ENCODE results near the gene HNRNPAB.

HNRNPAB gene

DNA sequence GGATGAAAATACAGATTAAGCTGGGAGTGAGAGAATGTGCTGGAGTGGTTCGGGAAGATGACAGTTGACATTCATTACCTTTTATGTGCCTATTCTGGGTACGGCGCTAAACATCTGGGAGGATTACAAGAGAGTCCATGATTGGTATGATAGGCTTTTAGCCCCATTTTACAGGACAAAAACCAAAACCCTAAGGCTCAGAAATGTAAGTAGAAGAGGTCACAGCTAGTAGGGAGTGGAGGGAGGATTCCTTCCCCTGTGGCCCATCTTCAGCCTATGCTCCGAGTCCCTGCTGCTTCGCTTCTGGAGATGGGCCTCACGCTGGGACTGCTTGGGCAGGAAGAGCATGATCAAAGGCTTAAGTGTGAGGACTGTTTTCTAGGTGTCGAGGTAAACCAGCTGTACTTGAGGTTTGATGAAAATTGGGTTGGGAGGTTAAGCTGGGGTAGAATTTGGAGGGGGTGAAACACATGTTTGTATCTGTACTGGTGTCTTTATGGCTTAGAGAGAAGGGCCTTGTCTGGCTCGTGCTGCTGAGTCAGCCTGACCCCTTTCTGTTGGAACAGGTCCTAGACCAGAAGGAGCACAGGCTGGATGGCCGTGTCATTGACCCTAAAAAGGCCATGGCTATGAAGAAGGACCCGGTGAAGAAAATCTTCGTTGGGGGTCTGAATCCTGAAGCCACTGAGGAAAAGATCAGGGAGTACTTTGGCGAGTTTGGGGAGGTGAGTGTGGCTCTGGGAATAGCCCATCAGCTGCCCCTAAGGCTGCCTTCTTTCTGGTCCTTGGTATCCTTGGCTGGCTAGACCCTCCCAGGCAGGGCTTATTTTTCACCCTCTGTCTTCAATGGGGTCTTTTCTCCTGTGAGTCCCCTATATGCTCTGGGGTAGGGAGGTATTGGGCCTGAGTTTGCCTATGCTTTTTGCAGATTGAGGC, 2.1 kb downstream of the HNRNPAB start:
- Histone ChIP-seq H3K36me3 (ENCODE audit: control insufficient read depth in 1 of 2, insufficient read depth in 2 of 2, low read depth in 1 of 2, low read length in 2 of 2) (peaks cover 47 to 59% of the 10 kb centered on the region in 2 experiments), H3K4me1 (ENCODE audit: control insufficient read depth, insufficient read depth, low read depth, low read length) (peaks cover 19% of the 10 kb centered on the region), H3K23ac (ENCODE audit: low read length in 2 of 2) (no peak overlapping the region), H2BK5ac (ENCODE audit: low read depth, low read length, poor library complexity, severe bottlenecking) (no peak overlapping the region), H3K9me3 (ENCODE audit: control insufficient read depth, low read length) (no peaks in the 10 kb centered on the region), H4K91ac (ENCODE audit: low read length) (no peak overlapping the region), H3K9ac (ENCODE audit: low read length) (peak overlapping the region; percentile 96), H3K4me2 (ENCODE audit: low read length, poor library complexity, severe bottlenecking) (peak overlapping the region; percentile 58), H3K79me1 (replicated peaks; ENCODE audit: low read length, poor library complexity, severe bottlenecking) (peaks cover 14% of the 10 kb centered on the region), H3K27ac (ENCODE audit: low read length, poor library complexity, severe bottlenecking) (no peak overlapping the region), H3K4me3 (ENCODE audit: insufficient read depth in 1 of 2, low read depth in 1 of 2, low read length in 2 of 2) (peak overlapping the region in 1 of 2 experiments; percentile 100), H3K18ac (ENCODE audit: low read depth in 1 of 2, low read length in 2 of 2) (no peak overlapping the region), H2BK15ac (ENCODE audit: low read depth, poor library complexity, severe bottlenecking) (no peak overlapping the region), H3K4ac (ENCODE audit: low read depth in 1 of 2, low read length in 2 of 2) (no peak overlapping the region), H3K27me3 (ENCODE audit: control insufficient read depth in 1 of 2, insufficient read depth in 1 of 2, low read length in 2 of 2) (no peaks in the 10 kb centered on the region), H4K8ac (ENCODE audit: low read length) (no peak overlapping the region), H2AK5ac (ENCODE audit: low read length, severe bottlenecking) (no peak overlapping the region), H2AFZ (ENCODE audit: low read depth, low read length) (no peak overlapping the region), H3K14ac (ENCODE audit: low read length in 2 of 2) (no peak overlapping the region), H2BK12ac (ENCODE audit: low read length in 2 of 2) (no peak overlapping the region), H2BK120ac (ENCODE audit: low read depth, low read length) (no peak overlapping the region)
- DNase-seq, result no peak
- 55% methylated on average over 10 of the region's 12 CpGs for WGBS

- no peak overlapping the region for H2AFZ ChIP-seq (ENCODE audit: low read depth, low read length)
- no peak overlapping the region for H4K91ac ChIP-seq (ENCODE audit: low read length)
- H2BK15ac ChIP-seq (ENCODE audit: low read depth, poor library complexity, severe bottlenecking), result no peak overlapping the region
- H2BK120ac ChIP-seq (ENCODE audit: low read depth, low read length), result no peak overlapping the region
- peak overlapping the region; percentile 96 for H3K9ac ChIP-seq (ENCODE audit: low read length)
- H3K4me2 ChIP-seq (ENCODE audit: low read length, poor library complexity, severe bottlenecking), result no peak overlapping the region
- no peak overlapping the region for H2BK5ac ChIP-seq (ENCODE audit: low read depth, low read length, poor library complexity, severe bottlenecking)
- H3K9me3 ChIP-seq (ENCODE audit: control insufficient read depth, low read length), result no peaks in the 10 kb centered on the region
- H3K4ac ChIP-seq (ENCODE audit: low read depth in 1 of 2, low read length in 2 of 2), result no peak overlapping the region
- peaks cover 16% of the 10 kb centered on the region for H3K79me1 ChIP-seq (replicated peaks; ENCODE audit: low read length, poor library complexity, severe bottlenecking)
- 94% methylated on average over 5 of the region's 5 CpGs for WGBS
- peaks cover 56 to 68% of the 10 kb centered on the region in 2 experiments for H3K36me3 ChIP-seq (ENCODE audit: control insufficient read depth in 1 of 2, insufficient read depth in 2 of 2, low read depth in 1 of 2, low read length in 2 of 2)
- H3K18ac ChIP-seq (ENCODE audit: low read depth in 1 of 2, low read length in 2 of 2), result no peak overlapping the region
- H3K14ac ChIP-seq (ENCODE audit: low read length in 2 of 2), result no peak overlapping the region
- no peaks in the 10 kb centered on the region for H3K27me3 ChIP-seq (ENCODE audit: control insufficient read depth in 1 of 2, insufficient read depth in 1 of 2, low read length in 2 of 2)
- DNase-seq, result no peak
- H2AK5ac ChIP-seq (ENCODE audit: low read length, severe bottlenecking), result no peak overlapping the region
- no peak overlapping the region for H2BK12ac ChIP-seq (ENCODE audit: low read length in 2 of 2)
- H4K8ac ChIP-seq (ENCODE audit: low read length), result no peak overlapping the region
- peaks cover 16% of the 10 kb centered on the region for H3K4me1 ChIP-seq (ENCODE audit: control insufficient read depth, insufficient read depth, low read depth, low read length)
- no peak overlapping the region for H3K27ac ChIP-seq (ENCODE audit: low read length, poor library complexity, severe bottlenecking)
- H3K4me3 ChIP-seq (ENCODE audit: insufficient read depth in 1 of 2, low read depth in 1 of 2, low read length in 2 of 2), result peak overlapping the region in 1 of 2 experiments; percentile 100
- peak overlapping the region in 1 of 2 experiments; percentile 8 for H3K23ac ChIP-seq (ENCODE audit: low read length in 2 of 2)
Observed at GRCh38 chr5:178207183-178207916, 3.0 kb downstream of the HNRNPAB start.

- Histone ChIP-seq H3K23ac (ENCODE audit: low read length in 2 of 2) (peak overlapping the region in 1 of 2 experiments; percentile 8), H2BK120ac (ENCODE audit: low read depth, low read length) (no peak overlapping the region), H3K4ac (ENCODE audit: low read depth in 1 of 2, low read length in 2 of 2) (no peak overlapping the region), H3K9ac (ENCODE audit: low read length) (peak overlapping the region; percentile 27), H3K4me2 (ENCODE audit: low read length, poor library complexity, severe bottlenecking) (no peak overlapping the region), H3K4me1 (ENCODE audit: control insufficient read depth, insufficient read depth, low read depth, low read length) (peaks cover 16% of the 10 kb centered on the region), H3K4me3 (ENCODE audit: insufficient read depth in 1 of 2, low read depth in 1 of 2, low read length in 2 of 2) (no peak overlapping the region), H4K91ac (ENCODE audit: low read length) (no peak overlapping the region), H3K9me3 (ENCODE audit: control insufficient read depth, low read length) (no peaks in the 10 kb centered on the region), H3K18ac (ENCODE audit: low read depth in 1 of 2, low read length in 2 of 2) (no peak overlapping the region), H2BK5ac (ENCODE audit: low read depth, low read length, poor library complexity, severe bottlenecking) (no peak overlapping the region), H3K14ac (ENCODE audit: low read length in 2 of 2) (no peak overlapping the region), H2AK5ac (ENCODE audit: low read length, severe bottlenecking) (no peak overlapping the region), H3K27ac (ENCODE audit: low read length, poor library complexity, severe bottlenecking) (no peak overlapping the region), H2BK12ac (ENCODE audit: low read length in 2 of 2) (no peak overlapping the region), H3K79me1 (replicated peaks; ENCODE audit: low read length, poor library complexity, severe bottlenecking) (peaks cover 21% of the 10 kb centered on the region), H3K27me3 (ENCODE audit: control insufficient read depth in 1 of 2, insufficient read depth in 1 of 2, low read length in 2 of 2) (no peaks in the 10 kb centered on the region), H2AFZ (ENCODE audit: low read depth, low read length) (no peak overlapping the region), H2BK15ac (ENCODE audit: low read depth, poor library complexity, severe bottlenecking) (no peak overlapping the region), H3K36me3 (ENCODE audit: control insufficient read depth in 1 of 2, insufficient read depth in 2 of 2, low read depth in 1 of 2, low read length in 2 of 2) (peaks cover 62 to 74% of the 10 kb centered on the region in 2 experiments), H4K8ac (ENCODE audit: low read length) (no peak overlapping the region)
- DNase-seq, result no peak
- WGBS, result 100% methylated on average over 1 of the region's 1 CpG
Observed at GRCh38 chr5:178207917-178208280, 3.6 kb downstream of the HNRNPAB start.

Measured in mesenchymal stem cell (in vitro differentiated cells and primary cell).